GM12878 (cell line): Measurements from ENCODE around the gene DPEP1. TPM values are rescaled to one million over a fixed set of nuclear protein-coding genes. Genes with fewer than 3 reads are reported as not detected.

Experiments
- ASH2L ChIP-seq: fragments of 300-600, 200-600 bp; sonication (generic); IDR thresholded peaks from 2 replicates; pipeline ENCODE4 v1.6.1; 2017; ENCODE audit warnings: low read depth, mild to moderate bottlenecking, borderline replicate concordance
- CEBPB ChIP-seq, 2 experiments: fragments of 150-350 bp in 1 of 2; IDR thresholded peaks; 2 replicates each; pipeline ENCODE4 v1.6.1; 2012 to 2014; ENCODE audit warnings: low read depth in 2 of 2, low read length in 2 of 2, borderline replicate concordance in 1 of 2, inconsistent platforms in 1 of 2
- CHD2 ChIP-seq: IDR thresholded peaks from 2 replicates; pipeline ENCODE4 v1.6.1; 2011; ENCODE audit warnings: low read depth, low read length, improper control_type of control experiment, borderline replicate concordance
- CUX1 ChIP-seq: IDR thresholded peaks from 2 replicates; pipeline ENCODE4 v1.6.1; 2012; ENCODE audit warnings: improper control_type of control experiment, low read depth, low read length; ENCODE audit not compliant: insufficient replicate concordance
- IKZF1 ChIP-seq: fragments of 450-650 bp; conservative IDR thresholded peaks from 2 replicates; pipeline ENCODE4 v1.6.1; 2017; ENCODE audit warnings: antibody characterized with exemption, mild to moderate bottlenecking
- KDM1A ChIP-seq: fragments of 200-600 bp; sonication (generic); IDR thresholded peaks from 2 replicates; pipeline ENCODE4 v1.6.1; 2016; ENCODE audit warnings: borderline replicate concordance
- MTA3 ChIP-seq: IDR thresholded peaks from 2 replicates; pipeline ENCODE4 v1.6.1; 2012; ENCODE audit warnings: low read length, inconsistent platforms, borderline replicate concordance
- NR2C2 ChIP-seq: IDR thresholded peaks from 2 replicates; pipeline ENCODE4 v1.6.1; 2011; ENCODE audit warnings: borderline replicate concordance, low read depth; ENCODE audit not compliant: control insufficient read depth, insufficient read length
- PAX5 ChIP-seq: IDR thresholded peaks from 2 replicates; pipeline ENCODE4 v1.6.1; 2011; ENCODE audit warnings: low read depth, low read length, borderline replicate concordance
- POLR2AphosphoS5 ChIP-seq: IDR thresholded peaks from 2 replicates; pipeline ENCODE4 v1.6.1; 2011; ENCODE audit warnings: mild to moderate bottlenecking, low read length, inconsistent platforms
- PRDM15 ChIP-seq: fragments of 450-650 bp; formaldehyde crosslinking; IDR thresholded peaks from 2 replicates; pipeline ENCODE4 v1.4.0; 2020; ENCODE audit warnings: mild to moderate bottlenecking, moderate library complexity
- RAD51 ChIP-seq: fragments of 450-650 bp; IDR thresholded peaks from 2 replicates; pipeline ENCODE4 v1.6.1; 2016; ENCODE audit warnings: moderate library complexity, mild to moderate bottlenecking, inconsistent platforms
- RCOR1 ChIP-seq: conservative IDR thresholded peaks from 2 replicates; pipeline ENCODE4 v1.6.1; 2012; ENCODE audit warnings: low read depth, low read length, improper control_type of control experiment
- RUNX3 ChIP-seq: IDR thresholded peaks from 2 replicates; pipeline ENCODE4 v1.6.1; 2012; ENCODE audit warnings: low read length, inconsistent platforms
- SIX5 ChIP-seq: IDR thresholded peaks from 2 replicates; pipeline ENCODE4 v1.6.1; 2011; ENCODE audit warnings: mild to moderate bottlenecking, low read depth, low read length, moderate library complexity; ENCODE audit not compliant: severe bottlenecking
- SKIL ChIP-seq: fragments of 450-650 bp; IDR thresholded peaks from 2 replicates; pipeline ENCODE4 v1.6.1; 2017; ENCODE audit warnings: mild to moderate bottlenecking, low read depth, inconsistent platforms; ENCODE audit not compliant: poor library complexity, severe bottlenecking
- SPI1 ChIP-seq: IDR thresholded peaks from 2 replicates; pipeline ENCODE4 v1.6.1; 2011; ENCODE audit warnings: low read depth, mild to moderate bottlenecking, low read length, moderate library complexity, borderline replicate concordance; ENCODE audit not compliant: insufficient read depth
- TAF1 ChIP-seq: IDR thresholded peaks from 2 replicates; pipeline ENCODE4 v1.6.1; 2011; ENCODE audit warnings: mild to moderate bottlenecking, low read depth, low read length, borderline replicate concordance
- TCF12 ChIP-seq: IDR thresholded peaks from 2 replicates; pipeline ENCODE4 v1.6.1; 2011; ENCODE audit warnings: low read depth, mild to moderate bottlenecking, low read length
- TCF7 ChIP-seq: IDR thresholded peaks from 2 replicates; pipeline ENCODE4 v1.6.1; 2014; ENCODE audit warnings: antibody characterized with exemption, borderline replicate concordance
- polyA plus RNA-seq, 11 experiments: library from polyadenylated mRNA; depleted of rRNA in 4 of 11; unstranded in 6 of 11; stranded (reverse) in 5 of 11; fragments of >200 nt; fragmentation: Nextera tagmentation in 4 of 11; fragmentation: Illumina TruSeq in 1 of 11; extraction: Ambion mirVana in 4 of 11; extraction: Trizol in 1 of 11; gene quantifications; 1 replicate in 1 of 11; 2 replicates in 10 of 11; pipeline versions ENCODE4 v1.2.1 to v1.2.3, GENCODE V29; 2011 to 2016; ENCODE audit warnings: inconsistent platforms in 2 of 11, missing spikeins in 2 of 11, low read depth in 1 of 11
- total RNA-seq, 4 experiments: library from RNA; depleted of rRNA in 3 of 4; stranded (reverse); fragments of >200 nt in 3 of 4; fragmentation: Illumina TruSeq in 1 of 4; extraction: Trizol in 1 of 4; gene quantifications; 2 replicates each; pipeline versions ENCODE4 v1.2.1 to v1.2.3, GENCODE V29; 2013 to 2021

The DPEP1 gene
- total and polyA plus RNA-seq, 10 of the 15 experiments (the other 5 are each of a cell fraction or from before 2014, with no cell fraction given) = not detected

GRCh38 chr16:89572073-89572484 is 41.4 kb upstream of the DPEP1 start (continued):
- TF ChIP-seq KDM1A (no peak), CUX1 (no peak), RAD51 (no peak), TCF12 (peak; percentile 83), PAX5 (peak; percentile 66), POLR2AphosphoS5 (no peak), CEBPB (IDR thresholded peaks at IDR 0.05; ENCODE audit: borderline replicate concordance in 1 of 2, low read depth in 2 of 2, low read length in 2 of 2) (no peak), ASH2L (no peak), TAF1 (no peak), IKZF1 (peak; percentile 13; the same call in 1 of the 2 replicates), SPI1 (peak; percentile 57; the same call in 1 of the 2 replicates), RCOR1 (no peak), TCF7 (no peak), SKIL (no peak), PRDM15 (CRISPR knock-in tag) (no peak), SIX5 (no peak), CHD2 (no peak), NR2C2 (no peak), RUNX3 (peak; percentile 34; the same call in 1 of the 2 replicates), MTA3 (no peak)
